ENCODE results near the gene LARP4.
A peak's percentile ranks its signal among the peaks of the same experiment; 100 is the strongest.
"Not testable (repeated sequence)": the region's sequence is repeated elsewhere in the genome, so short reads cannot be mapped to it uniquely, and the experiment has no call there.

Gene LARP4

DNA sequence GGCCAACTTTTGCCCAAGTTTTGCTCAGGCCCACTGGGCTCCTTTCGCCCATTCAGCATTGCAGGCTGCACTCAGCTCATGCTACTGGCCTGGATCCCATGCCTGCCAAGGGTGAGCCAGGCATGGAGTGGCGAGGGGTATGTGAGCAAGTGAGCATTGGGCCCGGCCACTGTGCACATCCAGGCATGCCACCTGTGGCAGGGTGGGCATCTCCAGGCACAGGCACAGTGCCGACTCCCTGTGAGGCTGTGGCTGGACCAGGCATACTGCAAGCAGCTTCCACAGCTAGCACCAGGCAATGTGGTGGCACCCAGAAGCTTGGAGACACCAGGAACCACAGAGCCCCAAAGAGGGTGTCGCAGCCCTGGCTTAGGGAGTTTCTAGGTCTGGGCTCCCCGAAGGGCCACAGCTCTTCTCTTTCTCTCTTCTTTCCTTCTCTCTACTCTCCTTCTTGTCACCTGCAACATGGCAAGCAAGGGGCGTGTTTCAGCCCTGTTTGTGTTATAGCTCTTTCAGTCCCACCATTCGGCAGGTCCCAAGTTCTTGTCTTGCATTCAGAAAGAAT, 19.8 kb upstream of the LARP4 start:
- Histone ChIP-seq H3K36me3 (ENCODE audit: control insufficient read depth, insufficient read depth, low read length) (no peaks in the 10 kb centered on the region), H3K9ac (ENCODE audit: low read length) (no peak overlapping the region), H3K27me3 (ENCODE audit: control insufficient read depth, insufficient read depth, low read length) (no peaks in the 10 kb centered on the region), H3K27ac (ENCODE audit: low read depth, low read length) (no peak overlapping the region), H3K4me3 (ENCODE audit: low read length) (no peak overlapping the region), H3K4me1 (ENCODE audit: control insufficient read depth, insufficient read depth, low read length) (no peaks in the 10 kb centered on the region)

GRCh38 chr12:50387487-50387886, 13.2 kb upstream of the LARP4 start:
- Histone ChIP-seq H3K36me3 (ENCODE audit: control insufficient read depth, insufficient read depth, low read length) (no peaks in the 10 kb centered on the region), H3K9ac (ENCODE audit: low read length) (no peak overlapping the region), H3K4me3 (ENCODE audit: low read length) (no peak overlapping the region), H3K4me1 (ENCODE audit: control insufficient read depth, insufficient read depth, low read length) (no peaks in the 10 kb centered on the region), H3K27me3 (ENCODE audit: control insufficient read depth, insufficient read depth, low read length) (no peaks in the 10 kb centered on the region), H3K27ac (ENCODE audit: low read depth, low read length) (no peak overlapping the region)

- no peak overlapping the region for H3K27ac ChIP-seq (ENCODE audit: low read depth, low read length)
- no peaks in the 10 kb centered on the region for H3K36me3 ChIP-seq (ENCODE audit: control insufficient read depth, insufficient read depth, low read length)
- no peaks in the 10 kb centered on the region for H3K4me1 ChIP-seq (ENCODE audit: control insufficient read depth, insufficient read depth, low read length)
- H3K27me3 ChIP-seq (ENCODE audit: control insufficient read depth, insufficient read depth, low read length) = no peaks in the 10 kb centered on the region
- H3K4me3 ChIP-seq (ENCODE audit: low read length) = no peak overlapping the region
- H3K9ac ChIP-seq (ENCODE audit: low read length) = no peak overlapping the region
Measured at GRCh38 chr12:50387972-50388478, 12.7 kb upstream of the LARP4 start.

GRCh38 chr12:50388793-50389192, 11.9 kb upstream of the LARP4 start:
- not testable (repeated sequence) for H3K4me1 ChIP-seq (ENCODE audit: control insufficient read depth, insufficient read depth, low read length); H3K4me3 ChIP-seq (ENCODE audit: low read length); H3K27ac ChIP-seq (ENCODE audit: low read depth, low read length); H3K27me3 ChIP-seq (ENCODE audit: control insufficient read depth, insufficient read depth, low read length); H3K36me3 ChIP-seq (ENCODE audit: control insufficient read depth, insufficient read depth, low read length); H3K9ac ChIP-seq (ENCODE audit: low read length)

GRCh38 chr12:50390316-50390741, 10.4 kb upstream of the LARP4 start:
- Histone ChIP-seq H3K9ac (ENCODE audit: low read length) (no peak overlapping the region), H3K4me1 (ENCODE audit: control insufficient read depth, insufficient read depth, low read length) (no peaks in the 10 kb centered on the region), H3K27ac (ENCODE audit: low read depth, low read length) (no peak overlapping the region)

DNA sequence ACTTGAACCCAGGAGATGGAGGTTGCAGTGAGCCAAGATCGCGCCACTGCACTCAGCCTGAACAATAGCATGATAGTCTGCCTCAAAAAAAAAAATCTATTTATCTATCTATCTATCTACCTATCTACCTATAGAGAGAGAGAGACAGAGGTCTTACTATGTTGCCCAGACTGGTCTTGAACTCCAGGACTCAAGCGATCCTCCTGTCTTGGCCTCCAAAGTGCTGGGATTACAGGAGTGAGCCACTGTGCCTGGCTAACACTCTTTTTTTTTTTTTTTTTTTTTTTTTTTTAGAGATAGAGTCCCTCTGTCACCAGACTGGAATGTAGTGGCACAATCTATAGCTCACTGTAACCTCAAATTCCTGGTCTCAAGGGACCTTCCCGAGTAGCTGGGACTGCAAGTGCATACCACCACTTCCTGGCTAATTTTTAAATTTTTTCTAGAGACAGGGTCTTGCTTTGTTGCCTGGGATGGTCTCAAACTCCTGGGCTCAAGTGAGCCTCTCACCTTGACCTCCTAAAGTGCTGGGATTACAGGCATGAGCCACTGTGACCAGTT, 6.1 kb upstream of the LARP4 start:
- H3K4me1 ChIP-seq (ENCODE audit: control insufficient read depth, insufficient read depth, low read length) = no peaks in the 10 kb centered on the region
- no peak overlapping the region for H3K9ac ChIP-seq (ENCODE audit: low read length)
- no peak overlapping the region for H3K27ac ChIP-seq (ENCODE audit: low read depth, low read length)
- H3K27me3 ChIP-seq (ENCODE audit: control insufficient read depth, insufficient read depth, low read length) = no peaks in the 10 kb centered on the region
- H3K36me3 ChIP-seq (ENCODE audit: control insufficient read depth, insufficient read depth, low read length) = no peaks in the 10 kb centered on the region
- no peak overlapping the region for H3K4me3 ChIP-seq (ENCODE audit: low read length)

More at GRCh38 chr12:50390316-50390741, 10.4 kb upstream of the LARP4 start:
- no peaks in the 10 kb centered on the region for H3K36me3 ChIP-seq (ENCODE audit: control insufficient read depth, insufficient read depth, low read length)
- no peaks in the 10 kb centered on the region for H3K27me3 ChIP-seq (ENCODE audit: control insufficient read depth, insufficient read depth, low read length)
- no peak overlapping the region for H3K4me3 ChIP-seq (ENCODE audit: low read length)

GRCh38 chr12:50397117-50397650, 3.5 kb upstream of the LARP4 start:
- no peak overlapping the region for H3K4me3 ChIP-seq (ENCODE audit: low read length)
- H3K4me1 ChIP-seq (ENCODE audit: control insufficient read depth, insufficient read depth, low read length) = peaks cover 3% of the 10 kb centered on the region
- H3K27me3 ChIP-seq (ENCODE audit: control insufficient read depth, insufficient read depth, low read length) = no peaks in the 10 kb centered on the region
- H3K9ac ChIP-seq (ENCODE audit: low read length) = no peak overlapping the region
- no peak overlapping the region for H3K27ac ChIP-seq (ENCODE audit: low read depth, low read length)
- H3K36me3 ChIP-seq (ENCODE audit: control insufficient read depth, insufficient read depth, low read length) = no peaks in the 10 kb centered on the region

GRCh38 chr12:50398931-50399330, 1.8 kb upstream of the LARP4 start:
- H3K27me3 ChIP-seq (ENCODE audit: control insufficient read depth, insufficient read depth, low read length) = no peaks in the 10 kb centered on the region
- H3K9ac ChIP-seq (ENCODE audit: low read length) = no peak overlapping the region
- no peak overlapping the region for H3K4me3 ChIP-seq (ENCODE audit: low read length)
- H3K4me1 ChIP-seq (ENCODE audit: control insufficient read depth, insufficient read depth, low read length) = peaks cover 17% of the 10 kb centered on the region
- H3K27ac ChIP-seq (ENCODE audit: low read depth, low read length) = no peak overlapping the region
- no peaks in the 10 kb centered on the region for H3K36me3 ChIP-seq (ENCODE audit: control insufficient read depth, insufficient read depth, low read length)

DNA sequence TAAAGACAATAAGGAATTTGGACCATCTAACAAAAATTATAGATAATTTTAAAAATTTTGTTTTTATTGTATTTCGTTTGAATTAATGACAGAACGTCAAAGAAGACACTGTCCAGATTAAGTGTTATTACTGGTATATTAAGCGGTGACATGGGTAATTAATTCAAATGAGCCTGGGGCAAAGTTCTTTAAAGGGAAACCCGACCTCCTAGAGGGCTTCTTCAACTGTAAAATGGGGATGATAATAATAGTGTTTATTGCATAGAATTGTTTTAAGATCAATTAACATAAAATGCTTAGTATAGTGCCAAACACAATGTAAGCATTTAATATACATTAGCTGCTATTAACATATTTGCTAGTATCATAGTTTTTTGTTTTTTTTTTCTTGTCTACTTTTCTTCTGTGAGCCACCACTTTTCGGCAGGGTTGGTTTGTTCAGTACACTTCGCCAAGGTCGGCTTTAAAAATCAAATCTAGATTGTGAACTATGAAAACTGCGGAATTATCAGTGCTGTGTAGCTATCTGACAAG, 514 bp upstream of the LARP4 start:
- no peak overlapping the region for H3K9ac ChIP-seq (ENCODE audit: low read length)
- no peaks in the 10 kb centered on the region for H3K36me3 ChIP-seq (ENCODE audit: control insufficient read depth, insufficient read depth, low read length)
- peak overlapping the region; percentile 91 for H3K4me3 ChIP-seq (ENCODE audit: low read length)
- H3K27ac ChIP-seq (ENCODE audit: low read depth, low read length) = peak overlapping the region; percentile 93
- H3K27me3 ChIP-seq (ENCODE audit: control insufficient read depth, insufficient read depth, low read length) = no peaks in the 10 kb centered on the region
- H3K4me1 ChIP-seq (ENCODE audit: control insufficient read depth, insufficient read depth, low read length) = peaks cover 17% of the 10 kb centered on the region

- peak overlapping the region; percentile 91 for H3K4me3 ChIP-seq (ENCODE audit: low read length)
- no peaks in the 10 kb centered on the region for H3K36me3 ChIP-seq (ENCODE audit: control insufficient read depth, insufficient read depth, low read length)
- H3K27ac ChIP-seq (ENCODE audit: low read depth, low read length) = peak overlapping the region; percentile 93
- peaks cover 17% of the 10 kb centered on the region for H3K4me1 ChIP-seq (ENCODE audit: control insufficient read depth, insufficient read depth, low read length)
- peak overlapping the region; percentile 79 for H3K9ac ChIP-seq (ENCODE audit: low read length)
- no peaks in the 10 kb centered on the region for H3K27me3 ChIP-seq (ENCODE audit: control insufficient read depth, insufficient read depth, low read length)
Measured at GRCh38 chr12:50401500-50402081, 906 bp downstream of the LARP4 start.

DNA sequence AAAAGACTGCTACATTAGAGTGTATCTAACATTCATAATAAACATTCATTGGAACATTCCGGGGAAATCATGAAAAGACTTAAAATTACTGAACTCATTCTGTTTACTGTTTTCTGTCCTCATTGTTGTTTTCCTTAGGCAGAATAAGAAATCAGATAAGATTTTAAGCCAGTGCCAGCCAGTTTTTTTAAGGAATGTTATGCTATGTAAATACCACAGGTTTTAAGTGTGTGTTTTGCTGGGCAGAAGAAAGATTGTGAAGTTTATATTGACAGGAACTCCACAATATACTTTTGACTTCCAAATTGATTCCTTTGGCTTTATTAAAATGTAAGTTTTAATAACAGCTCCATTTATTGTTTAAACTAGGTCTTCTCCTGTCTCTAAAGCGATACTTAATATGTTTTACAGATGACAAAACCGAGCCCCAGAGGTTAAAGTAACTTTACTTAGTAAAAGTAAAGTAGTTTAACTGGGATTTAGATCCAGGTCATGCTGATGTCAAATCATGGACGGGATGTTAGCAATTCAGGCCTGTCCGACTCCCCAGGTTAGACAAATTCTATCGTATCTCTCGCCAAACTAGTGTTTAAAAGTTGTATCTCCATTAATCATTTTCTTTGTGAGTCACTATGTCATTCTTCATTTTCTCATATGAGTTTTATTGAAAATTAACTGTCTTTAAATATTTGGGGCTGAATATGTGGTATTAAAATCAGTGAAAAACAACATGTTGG, 1.7 kb downstream of the LARP4 start:
- H3K9ac ChIP-seq (ENCODE audit: low read length) = no peak overlapping the region
- peaks cover 17% of the 10 kb centered on the region for H3K4me1 ChIP-seq (ENCODE audit: control insufficient read depth, insufficient read depth, low read length)
- no peaks in the 10 kb centered on the region for H3K27me3 ChIP-seq (ENCODE audit: control insufficient read depth, insufficient read depth, low read length)
- H3K4me3 ChIP-seq (ENCODE audit: low read length) = peak overlapping the region; percentile 91
- peak overlapping the region; percentile 93 for H3K27ac ChIP-seq (ENCODE audit: low read depth, low read length)
- H3K36me3 ChIP-seq (ENCODE audit: control insufficient read depth, insufficient read depth, low read length) = no peaks in the 10 kb centered on the region

DNA sequence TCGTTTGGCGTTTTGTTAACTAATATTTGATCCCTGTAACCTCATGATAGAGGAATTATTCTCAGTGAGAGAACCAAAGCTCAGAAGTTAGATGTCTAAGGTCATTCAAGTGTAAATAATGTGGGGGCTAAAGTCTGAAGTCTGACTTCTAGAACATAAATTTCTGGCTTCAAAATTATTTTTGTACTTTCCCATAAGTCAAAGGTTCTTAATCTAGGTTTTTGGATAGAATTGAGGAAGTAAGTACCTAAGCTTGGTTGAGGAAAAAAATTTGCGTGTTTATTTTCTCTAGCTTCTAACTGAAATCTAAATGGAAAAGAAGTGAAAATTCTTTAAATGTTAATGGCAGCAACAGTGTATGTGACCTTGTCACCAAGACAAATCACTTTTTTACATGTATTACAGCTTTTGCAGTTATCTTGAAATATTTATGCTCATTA, 2.3 kb downstream of the LARP4 start:
- H3K4me3 ChIP-seq (ENCODE audit: low read length) = peak overlapping the region; percentile 91
- no peak overlapping the region for H3K9ac ChIP-seq (ENCODE audit: low read length)
- H3K27me3 ChIP-seq (ENCODE audit: control insufficient read depth, insufficient read depth, low read length) = no peaks in the 10 kb centered on the region
- no peaks in the 10 kb centered on the region for H3K36me3 ChIP-seq (ENCODE audit: control insufficient read depth, insufficient read depth, low read length)
- peaks cover 17% of the 10 kb centered on the region for H3K4me1 ChIP-seq (ENCODE audit: control insufficient read depth, insufficient read depth, low read length)
- peak overlapping the region; percentile 93 for H3K27ac ChIP-seq (ENCODE audit: low read depth, low read length)

All from rectal smooth muscle tissue (tissue), 1 donor.